HCT116 (cell line): ENCODE results near the gene SLC7A9. TPM values are rescaled to one million over a fixed set of nuclear protein-coding genes. Genes with fewer than 3 reads are reported as not detected.

Source experiments
- ATAC-seq: fragments of 200-7000 bp; cut with Tn5 transposase; 2 replicates; pipeline ENCODE4 v1.9.1; 2020; ENCODE audit warnings: mild to moderate bottlenecking, moderate library complexity
- BruUV-seq: library from RNA; stranded (reverse); fragments of 400-500 nt; replicated peaks from 2 replicates; lab custom pipeline; 2021; lab: Mats Ljungman, UMichigan
- CTCF ChIA-PET: fragments of 300-600 bp; sonication (Branson Sonifier 250); formaldehyde crosslinking; loops from one replicate; lab custom pipeline; 2021; ENCODE audit warnings: antibody characterized with exemption; lab: Charles Lee
- POLR2A ChIA-PET: fragments of 300-600, 350-600 bp; sonication (Branson Sonifier 250); formaldehyde crosslinking; loops from one replicate; lab custom pipeline; 2021; ENCODE audit warnings: antibody characterized with exemption; lab: Charles Lee
- RAD21 ChIA-PET, 2 experiments: fragments of 300-600 bp; sonication (Branson Sonifier 250); formaldehyde crosslinking; loops; one replicate each; lab custom pipeline; 2023; ENCODE audit warnings: low total read pairs in 2 of 2; ENCODE audit not compliant: uncharacterized antibody in 2 of 2, unreplicated experiment in 2 of 2, low non-redundant PET in 1 of 2; lab: Charles Lee
- DNase-seq: peaks from one replicate; pipeline ENCODE4 v3.0.0-alpha.2; 2010; ENCODE audit warnings: low read depth, low spot score
- H2AFZ ChIP-seq: fragments of 200-600 bp; shearing (Covaris generic), sonication (generic); 2 replicates; pipeline ENCODE4 v1.6.1; 2017; ENCODE audit warnings: low read depth, mixed run types, mixed read lengths, antibody characterized with exemption, low read length; ENCODE audit not compliant: poor library complexity, severe bottlenecking
- H3K27ac ChIP-seq: 2 replicates; pipeline ENCODE4 v1.5.1; 2012; ENCODE audit warnings: low read depth, low read length
- H3K27me3 ChIP-seq: fragments of 200-600 bp; sonication (generic); 2 replicates; pipeline ENCODE4 v1.6.1; 2016; ENCODE audit warnings: mixed run types, low read length, mixed read lengths; ENCODE audit not compliant: insufficient read depth
- H3K36me3 ChIP-seq, 2 experiments: fragments of 200-500 bp in 1 of 2; fragments of 200-600 bp in 1 of 2; sonication (Bioruptor generic) in 1 of 2; sonication (generic) in 1 of 2; 2 replicates each; pipeline versions ENCODE4 v1.5.1 to v1.6.1; 2014 to 2016; ENCODE audit warnings: low read length in 2 of 2, inconsistent platforms in 1 of 2, mixed read lengths in 1 of 2, mixed run types in 1 of 2; ENCODE audit not compliant: insufficient read depth in 2 of 2, control insufficient read depth in 1 of 2
- H3K4me1 ChIP-seq, 2 experiments: fragments of 200-600 bp in 1 of 2; sonication (generic) in 1 of 2; 2 replicates each; pipeline versions ENCODE4 v1.5.1 to v1.6.1; 2012 to 2017; ENCODE audit warnings: low read length in 2 of 2, inconsistent platforms in 1 of 2, mild to moderate bottlenecking in 1 of 2, mixed read lengths in 1 of 2, mixed run types in 1 of 2, moderate library complexity in 1 of 2; ENCODE audit not compliant: insufficient read depth in 2 of 2, control insufficient read depth in 1 of 2
- H3K4me2 ChIP-seq: fragments of 200-600 bp; sonication (generic); 2 replicates; pipeline ENCODE4 v1.6.1; 2017; ENCODE audit warnings: mixed run types, low read length, mixed read lengths
- H3K4me3 ChIP-seq, 2 experiments: fragments of 200-600 bp in 1 of 2; sonication (generic) in 1 of 2; replicated peaks in 1 of 2; 2 replicates each; pipeline ENCODE4 v1.5.1; 2011 to 2016; ENCODE audit warnings: low read length in 2 of 2, control low read depth in 1 of 2, low read depth in 1 of 2, mild to moderate bottlenecking in 1 of 2, mixed read lengths in 1 of 2, mixed run types in 1 of 2
- H3K79me2 ChIP-seq: fragments of 200-600 bp; sonication (generic); 2 replicates; pipeline ENCODE4 v1.6.1; 2017; ENCODE audit warnings: mild to moderate bottlenecking, mixed run types, low read length, moderate library complexity, mixed read lengths; ENCODE audit not compliant: insufficient read depth
- H3K9ac ChIP-seq: fragments of 200-600 bp; sonication (generic); 2 replicates; pipeline ENCODE4 v1.6.1; 2016; ENCODE audit warnings: low read length, mixed read lengths
- H3K9me2 ChIP-seq: fragments of 200-600 bp; sonication (generic), shearing (Covaris generic); 2 replicates; pipeline ENCODE4 v1.6.1; 2017; ENCODE audit warnings: mixed run types, mild to moderate bottlenecking, moderate library complexity; ENCODE audit not compliant: insufficient read depth
- H3K9me3 ChIP-seq, 2 experiments: fragments of 200-500 bp in 1 of 2; fragments of 200-600 bp in 1 of 2; sonication (Bioruptor generic) in 1 of 2; sonication (generic) in 1 of 2; 2 replicates each; pipeline ENCODE4 v1.6.1; 2014 to 2017; ENCODE audit warnings: low read length in 2 of 2, mixed read lengths in 2 of 2, inconsistent platforms in 1 of 2, low read depth in 1 of 2, mild to moderate bottlenecking in 1 of 2, mixed run types in 1 of 2, moderate library complexity in 1 of 2; ENCODE audit not compliant: control insufficient read depth in 1 of 2, insufficient read depth in 1 of 2
- H4K20me1 ChIP-seq: fragments of 200-600 bp; sonication (generic), shearing (Covaris generic); 2 replicates; pipeline ENCODE4 v1.6.1; 2017; ENCODE audit warnings: mixed run types, mild to moderate bottlenecking, moderate library complexity; ENCODE audit not compliant: insufficient read depth
- CBX3 ChIP-seq: IDR thresholded peaks from 2 replicates; pipeline ENCODE4 v1.6.1; 2012; ENCODE audit warnings: low read depth
- CEBPB ChIP-seq: IDR thresholded peaks from 2 replicates; pipeline ENCODE4 v1.6.1; 2012; ENCODE audit warnings: low read depth
- ELF1 ChIP-seq: IDR thresholded peaks from 2 replicates; pipeline ENCODE4 v1.6.1; 2012; ENCODE audit warnings: low read depth, borderline replicate concordance
- EZH2 ChIP-seq: fragments of 200-600 bp; sonication (generic); IDR thresholded peaks from 2 replicates; pipeline ENCODE4 v1.6.1; 2017; ENCODE audit warnings: antibody characterized with exemption, mixed run types
- EZH2phosphoT487 ChIP-seq: fragments of 200-600 bp; IDR thresholded peaks from 2 replicates; pipeline ENCODE4 v1.6.1; 2018; ENCODE audit warnings: antibody characterized with exemption, borderline replicate concordance
- JUND ChIP-seq: IDR thresholded peaks from 2 replicates; pipeline ENCODE4 v1.6.1; 2012
- POLR2A ChIP-seq: IDR thresholded peaks from 2 replicates; pipeline ENCODE4 v1.7.0; 2011; ENCODE audit warnings: borderline replicate concordance; ENCODE audit not compliant: insufficient read depth, insufficient read length; ENCODE audit errors: extremely low read depth
- POLR2AphosphoS5 ChIP-seq: IDR thresholded peaks from 2 replicates; pipeline ENCODE4 v1.6.1; 2011; ENCODE audit warnings: mild to moderate bottlenecking, low read depth, low read length, moderate library complexity
- RAD21 ChIP-seq: IDR thresholded peaks from 2 replicates; pipeline ENCODE4 v1.6.1; 2012; ENCODE audit warnings: low read depth, mild to moderate bottlenecking
- SP1 ChIP-seq: IDR thresholded peaks from 2 replicates; pipeline ENCODE4 v1.6.1; 2012; ENCODE audit warnings: low read depth
- YY1 ChIP-seq: IDR thresholded peaks from 2 replicates; pipeline ENCODE4 v1.6.1; 2011; ENCODE audit warnings: low read length, low read depth, moderate library complexity, mild to moderate bottlenecking; ENCODE audit not compliant: insufficient replicate concordance; ENCODE audit errors: extremely low read depth
- ZNF274 ChIP-seq: fragments of 200-500 bp; sonication (Bioruptor generic); IDR thresholded peaks from 2 replicates; pipeline ENCODE4 v1.6.1; 2014; ENCODE audit warnings: mild to moderate bottlenecking, low read depth, low read length, inconsistent platforms
- intact Hi-C: fragments of 100-400 bp; cut with micrococcal nuclease; formaldehyde crosslinking; loops from 2 replicates; pipeline ENCODE4 v1.10.0; 2022
- total RNA-seq: library from RNA; stranded (reverse); gene quantifications from one replicate; pipeline ENCODE4 v1.2.1, GENCODE V29; 2021; ENCODE audit not compliant: unreplicated experiment
- TF ChIP-seq, protein P1 (sequence below): IDR thresholded peaks from 2 replicates; pipeline ENCODE4 v1.6.1; 2012
- TF ChIP-seq, protein P2 (sequence below), 3 experiments: fragments of 200-600 bp in 1 of 3; sonication (generic) in 1 of 3; IDR thresholded peaks in 2 of 3; conservative IDR thresholded peaks in 1 of 3; 2 replicates each; pipeline ENCODE4 v1.5.1; 2012 to 2017; ENCODE audit warnings: low read depth in 2 of 3, low read length in 2 of 3, antibody characterized with exemption in 1 of 3, borderline replicate concordance in 1 of 3, control low read depth in 1 of 3, mild to moderate bottlenecking in 1 of 3, mixed read lengths in 1 of 3, mixed run types in 1 of 3, moderate library complexity in 1 of 3; ENCODE audit not compliant: insufficient read depth in 1 of 3
- TF ChIP-seq, protein P3 (sequence below): IDR thresholded peaks from 2 replicates; pipeline ENCODE4 v1.6.1; 2012; ENCODE audit warnings: low read depth
- TF ChIP-seq, protein P4 (sequence below): IDR thresholded peaks from 2 replicates; pipeline ENCODE4 v1.6.1; 2012

Gene SLC7A9
- total RNA-seq, 1 experiment from 2014 or later, result 0.42 TPM

- Histone ChIP-seq H3K4me1 (no peaks in the 10 kb centered on the region), H3K9ac (no peak overlapping the region), H3K9me3 (no peaks in the 10 kb centered on the region), H4K20me1 (no peaks in the 10 kb centered on the region), H3K27me3 (no peaks in the 10 kb centered on the region), H3K9me2 (no peaks in the 10 kb centered on the region), H3K36me3 (no peaks in the 10 kb centered on the region), H2AFZ (no peak overlapping the region), H3K79me2 (no peaks in the 10 kb centered on the region), H3K4me2 (no peak overlapping the region), H3K27ac (no peak overlapping the region), H3K4me3 (no peak overlapping the region)
- no peak for ATAC-seq
- DNase-seq, result no peak
- ChIA-PET RAD21 (no interaction called here), POLR2A (no interaction called here), CTCF (no interaction called here)
- intact Hi-C loops, result no loop called here
- TF ChIP-seq, protein P1, sequence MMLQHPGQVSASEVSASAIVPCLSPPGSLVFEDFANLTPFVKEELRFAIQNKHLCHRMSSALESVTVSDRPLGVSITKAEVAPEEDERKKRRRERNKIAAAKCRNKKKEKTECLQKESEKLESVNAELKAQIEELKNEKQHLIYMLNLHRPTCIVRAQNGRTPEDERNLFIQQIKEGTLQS, result no peak
- TF ChIP-seq, protein P2, sequence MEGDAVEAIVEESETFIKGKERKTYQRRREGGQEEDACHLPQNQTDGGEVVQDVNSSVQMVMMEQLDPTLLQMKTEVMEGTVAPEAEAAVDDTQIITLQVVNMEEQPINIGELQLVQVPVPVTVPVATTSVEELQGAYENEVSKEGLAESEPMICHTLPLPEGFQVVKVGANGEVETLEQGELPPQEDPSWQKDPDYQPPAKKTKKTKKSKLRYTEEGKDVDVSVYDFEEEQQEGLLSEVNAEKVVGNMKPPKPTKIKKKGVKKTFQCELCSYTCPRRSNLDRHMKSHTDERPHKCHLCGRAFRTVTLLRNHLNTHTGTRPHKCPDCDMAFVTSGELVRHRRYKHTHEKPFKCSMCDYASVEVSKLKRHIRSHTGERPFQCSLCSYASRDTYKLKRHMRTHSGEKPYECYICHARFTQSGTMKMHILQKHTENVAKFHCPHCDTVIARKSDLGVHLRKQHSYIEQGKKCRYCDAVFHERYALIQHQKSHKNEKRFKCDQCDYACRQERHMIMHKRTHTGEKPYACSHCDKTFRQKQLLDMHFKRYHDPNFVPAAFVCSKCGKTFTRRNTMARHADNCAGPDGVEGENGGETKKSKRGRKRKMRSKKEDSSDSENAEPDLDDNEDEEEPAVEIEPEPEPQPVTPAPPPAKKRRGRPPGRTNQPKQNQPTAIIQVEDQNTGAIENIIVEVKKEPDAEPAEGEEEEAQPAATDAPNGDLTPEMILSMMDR (IDR thresholded peaks at IDR 0.05 in 2 of 3, conservative IDR thresholded peaks at IDR 0.05 in 1 of 3; ENCODE audit: borderline replicate concordance in 1 of 3, insufficient read depth in 1 of 3, low read depth in 2 of 3, low read length in 2 of 3), result no peak
- TF ChIP-seq EZH2phosphoT487, result no peak
- no peak for TF ChIP-seq EZH2
- no peak for TF ChIP-seq CBX3
- TF ChIP-seq ZNF274, result no peak
- TF ChIP-seq POLR2AphosphoS5, result no peak
- TF ChIP-seq JUND, result no peak
- no peak for TF ChIP-seq POLR2A
- no peak for TF ChIP-seq ELF1
- TF ChIP-seq, protein P3, sequence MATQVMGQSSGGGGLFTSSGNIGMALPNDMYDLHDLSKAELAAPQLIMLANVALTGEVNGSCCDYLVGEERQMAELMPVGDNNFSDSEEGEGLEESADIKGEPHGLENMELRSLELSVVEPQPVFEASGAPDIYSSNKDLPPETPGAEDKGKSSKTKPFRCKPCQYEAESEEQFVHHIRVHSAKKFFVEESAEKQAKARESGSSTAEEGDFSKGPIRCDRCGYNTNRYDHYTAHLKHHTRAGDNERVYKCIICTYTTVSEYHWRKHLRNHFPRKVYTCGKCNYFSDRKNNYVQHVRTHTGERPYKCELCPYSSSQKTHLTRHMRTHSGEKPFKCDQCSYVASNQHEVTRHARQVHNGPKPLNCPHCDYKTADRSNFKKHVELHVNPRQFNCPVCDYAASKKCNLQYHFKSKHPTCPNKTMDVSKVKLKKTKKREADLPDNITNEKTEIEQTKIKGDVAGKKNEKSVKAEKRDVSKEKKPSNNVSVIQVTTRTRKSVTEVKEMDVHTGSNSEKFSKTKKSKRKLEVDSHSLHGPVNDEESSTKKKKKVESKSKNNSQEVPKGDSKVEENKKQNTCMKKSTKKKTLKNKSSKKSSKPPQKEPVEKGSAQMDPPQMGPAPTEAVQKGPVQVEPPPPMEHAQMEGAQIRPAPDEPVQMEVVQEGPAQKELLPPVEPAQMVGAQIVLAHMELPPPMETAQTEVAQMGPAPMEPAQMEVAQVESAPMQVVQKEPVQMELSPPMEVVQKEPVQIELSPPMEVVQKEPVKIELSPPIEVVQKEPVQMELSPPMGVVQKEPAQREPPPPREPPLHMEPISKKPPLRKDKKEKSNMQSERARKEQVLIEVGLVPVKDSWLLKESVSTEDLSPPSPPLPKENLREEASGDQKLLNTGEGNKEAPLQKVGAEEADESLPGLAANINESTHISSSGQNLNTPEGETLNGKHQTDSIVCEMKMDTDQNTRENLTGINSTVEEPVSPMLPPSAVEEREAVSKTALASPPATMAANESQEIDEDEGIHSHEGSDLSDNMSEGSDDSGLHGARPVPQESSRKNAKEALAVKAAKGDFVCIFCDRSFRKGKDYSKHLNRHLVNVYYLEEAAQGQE, result no peak
- TF ChIP-seq, protein P4, sequence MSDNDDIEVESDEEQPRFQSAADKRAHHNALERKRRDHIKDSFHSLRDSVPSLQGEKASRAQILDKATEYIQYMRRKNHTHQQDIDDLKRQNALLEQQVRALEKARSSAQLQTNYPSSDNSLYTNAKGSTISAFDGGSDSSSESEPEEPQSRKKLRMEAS, result no peak
- TF ChIP-seq YY1, result no peak
- TF ChIP-seq CEBPB, result no peak
- TF ChIP-seq RAD21, result no peak
- TF ChIP-seq SP1, result no peak
- no TSS peak for BruUV-seq
Measured at GRCh38 chr19:32859591-32859990, 10.0 kb downstream of the SLC7A9 start.
